GM18526 (cell line): ENCODE measurements around the gene GP2.

Experiments used
- POLR2A ChIP-seq: IDR thresholded peaks from 3 replicates; pipeline ENCODE4 v1.6.1; 2011; ENCODE audit not compliant: insufficient read length; ENCODE audit errors: extremely low read depth

GP2 gene

GRCh38 chr16:20327444-20328041 is at the start of gene GP2:
Gene GP2 (minus strand): TSS chr16:20327513. CDS start chr16:20326431, 1,082 bp downstream.
- no peak for TF ChIP-seq POLR2A

GRCh38 chr16:20372701-20373100 is 45.4 kb upstream of the GP2 start:
- no peak for TF ChIP-seq POLR2A

DNA sequence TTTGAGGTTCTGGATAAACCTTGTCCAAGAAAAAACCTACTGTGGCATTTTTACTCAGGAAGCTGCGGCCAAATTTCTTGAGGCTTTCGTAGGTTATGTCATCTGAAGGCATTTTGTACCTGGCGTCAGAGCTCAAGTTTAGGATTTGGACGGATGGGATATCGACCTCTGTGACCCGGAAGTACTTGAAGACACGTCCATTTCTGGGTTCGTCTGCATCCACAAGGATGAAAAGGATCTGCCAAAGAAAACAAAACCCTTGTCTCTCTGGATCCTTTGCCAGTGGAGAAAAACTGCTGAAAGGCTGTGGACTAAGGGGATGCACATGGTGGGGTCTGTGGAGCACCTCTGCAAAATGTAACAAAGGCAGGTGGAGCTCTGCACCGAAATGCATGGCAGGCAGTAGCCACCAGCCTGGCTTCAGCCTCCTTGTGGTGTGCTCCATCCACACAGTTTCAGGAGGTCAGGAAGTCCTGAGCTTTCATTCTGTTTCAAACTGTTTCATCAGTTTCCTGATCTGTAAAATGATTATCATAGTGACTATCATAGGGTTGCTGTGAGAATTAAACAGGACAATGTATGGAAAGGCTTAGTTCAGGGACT is 42.2 kb upstream of the GP2 start:
- TF ChIP-seq POLR2A: no peak

- no peak for TF ChIP-seq POLR2A
Measured at GRCh38 chr16:20364051-20364450, 36.7 kb upstream of the GP2 start.

DNA sequence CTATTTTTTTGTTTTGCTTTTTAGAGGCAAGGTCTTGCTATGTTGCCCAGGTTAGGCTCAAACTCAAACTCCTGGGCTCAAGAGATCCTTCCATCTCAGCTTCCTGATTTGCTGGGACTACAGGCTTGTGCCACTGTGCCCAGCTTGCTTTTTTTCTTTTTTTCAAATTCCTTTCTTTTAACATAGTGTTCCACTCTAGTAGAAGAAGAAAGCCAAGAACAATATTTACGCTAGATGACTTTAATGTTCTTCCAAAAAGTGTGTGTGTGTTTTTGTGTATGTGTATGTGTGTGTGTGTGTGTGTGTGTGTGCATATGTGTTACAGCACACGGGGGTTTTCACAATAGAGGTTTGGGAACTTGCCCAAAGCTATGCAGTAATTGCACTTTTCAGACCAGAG is 35.9 kb upstream of the GP2 start:
- TF ChIP-seq POLR2A: no peak

- TF ChIP-seq POLR2A: no peak
Measured at GRCh38 chr16:20359997-20360396, 32.7 kb upstream of the GP2 start.

DNA sequence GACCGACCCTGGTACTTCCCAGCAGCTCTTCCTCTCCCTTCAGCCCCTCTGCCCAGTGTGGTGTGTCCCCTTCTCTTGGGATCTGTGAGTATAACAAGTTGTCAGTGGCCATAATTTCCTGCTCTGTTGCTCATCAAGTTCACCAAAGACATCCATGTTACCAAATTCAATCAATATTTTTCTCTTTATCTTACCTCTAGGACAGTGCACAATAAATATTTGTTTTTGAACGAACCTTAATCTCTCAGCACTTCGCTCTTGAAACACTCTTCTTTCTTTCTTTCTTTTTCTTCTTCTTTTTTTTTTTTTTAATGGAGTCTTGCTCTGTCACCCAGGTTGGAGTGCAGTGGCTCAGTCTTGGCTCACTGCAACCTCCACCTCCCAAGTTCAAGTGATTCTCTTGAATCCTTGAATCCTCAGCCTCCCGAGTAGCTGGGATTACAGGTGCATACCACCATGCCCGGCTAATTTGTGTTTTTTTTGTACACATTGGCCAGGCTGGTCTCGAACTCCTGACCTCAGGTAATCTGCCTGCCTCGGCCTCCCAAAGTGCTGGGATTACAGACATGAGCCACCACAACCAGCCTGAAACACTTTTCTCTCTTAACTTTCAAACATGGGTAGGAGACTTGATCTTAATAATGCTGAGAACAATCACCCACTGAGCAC is 27.9 kb upstream of the GP2 start:
- no peak for TF ChIP-seq POLR2A

- no peak for TF ChIP-seq POLR2A
Measured at GRCh38 chr16:20353379-20353778, 26.1 kb upstream of the GP2 start.

DNA sequence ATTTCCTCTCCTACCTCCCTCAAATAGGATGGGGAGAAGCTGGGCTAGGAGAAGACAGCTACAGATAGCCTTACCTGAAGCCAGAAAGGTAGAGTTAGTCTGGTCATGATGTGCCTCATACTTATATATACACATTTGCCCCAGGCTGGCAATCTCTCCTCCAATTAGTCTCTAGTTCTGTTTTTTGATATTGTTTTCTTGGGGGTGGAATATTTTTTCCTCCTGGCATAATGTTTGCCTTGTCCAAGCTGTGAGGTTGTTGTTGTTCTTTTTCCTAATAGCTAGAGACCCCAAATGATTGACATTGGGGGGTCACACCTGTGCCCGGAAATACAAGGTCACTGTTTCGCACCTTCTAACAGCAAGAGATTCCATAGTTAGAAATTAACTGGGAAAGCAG is 25.3 kb upstream of the GP2 start, which contains the start of gene UMOD:
Gene UMOD, minus strand, starts transcription at position 101 of the 400 bp plus-strand sequence. CDS start 1,978 bp downstream, outside the sequence.
- TF ChIP-seq POLR2A: no peak

GRCh38 chr16:20349615-20350014 is 22.3 kb upstream of the GP2 start:
- TF ChIP-seq POLR2A: no peak

- no peak for TF ChIP-seq POLR2A
Measured at GRCh38 chr16:20348365-20349185, 21.3 kb upstream of the GP2 start.

DNA sequence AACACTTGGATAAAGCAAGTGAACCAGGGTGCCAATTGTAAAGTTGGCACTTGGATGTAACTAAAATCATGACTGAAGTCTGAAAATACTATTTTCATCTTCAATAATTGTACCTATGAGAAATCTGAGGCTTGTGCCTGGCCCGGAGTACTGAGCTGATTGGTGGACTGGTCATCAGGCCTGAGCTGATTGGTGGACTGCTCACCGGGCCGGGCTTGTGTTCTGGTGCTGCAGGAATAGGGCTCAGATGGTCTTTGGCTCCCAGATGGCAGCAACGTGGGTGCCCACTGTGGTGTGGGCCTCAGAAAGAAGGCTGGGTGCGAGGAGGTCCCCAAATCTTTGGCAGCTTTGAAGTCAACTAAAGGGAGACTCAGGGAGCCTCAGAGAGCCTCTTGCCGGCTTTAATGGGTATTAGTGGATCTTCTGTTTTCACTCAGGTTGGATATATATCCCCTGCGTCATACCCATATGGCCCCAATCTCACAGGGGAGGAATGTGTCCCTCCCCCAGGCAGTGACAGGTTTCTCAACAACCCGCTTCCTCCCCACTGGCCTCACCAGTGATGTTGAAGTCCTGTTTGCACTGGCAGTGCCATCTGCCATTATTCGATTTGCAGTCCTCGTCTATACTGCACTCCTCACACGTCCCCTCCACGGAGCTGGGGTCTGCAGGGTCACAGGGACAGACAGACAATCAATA is 20.5 kb upstream of the GP2 start:
- TF ChIP-seq POLR2A: no peak

DNA sequence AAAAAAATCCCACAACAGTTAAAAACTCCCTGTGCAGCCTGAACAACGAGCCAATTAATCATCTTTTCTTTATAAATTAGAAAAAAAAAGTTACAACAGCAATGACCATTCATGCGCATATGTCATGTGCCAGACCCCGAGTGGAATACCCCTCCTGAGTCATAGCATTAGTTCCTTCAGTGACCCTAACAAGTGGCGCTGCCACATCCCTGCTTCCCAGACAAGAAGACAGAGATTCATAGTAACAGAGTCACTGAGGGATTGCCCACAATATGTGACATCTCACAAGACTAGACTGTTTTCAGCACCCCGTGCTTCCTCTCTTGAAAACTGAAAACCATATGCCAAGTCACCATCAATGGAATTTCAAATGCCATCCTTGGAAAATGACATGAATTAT is 17.3 kb upstream of the GP2 start:
- no peak for TF ChIP-seq POLR2A

- no peak for TF ChIP-seq POLR2A
Measured at GRCh38 chr16:20339744-20340143, 12.4 kb upstream of the GP2 start.

GRCh38 chr16:20336955-20337354 is 9.6 kb upstream of the GP2 start:
- no peak for TF ChIP-seq POLR2A

DNA sequence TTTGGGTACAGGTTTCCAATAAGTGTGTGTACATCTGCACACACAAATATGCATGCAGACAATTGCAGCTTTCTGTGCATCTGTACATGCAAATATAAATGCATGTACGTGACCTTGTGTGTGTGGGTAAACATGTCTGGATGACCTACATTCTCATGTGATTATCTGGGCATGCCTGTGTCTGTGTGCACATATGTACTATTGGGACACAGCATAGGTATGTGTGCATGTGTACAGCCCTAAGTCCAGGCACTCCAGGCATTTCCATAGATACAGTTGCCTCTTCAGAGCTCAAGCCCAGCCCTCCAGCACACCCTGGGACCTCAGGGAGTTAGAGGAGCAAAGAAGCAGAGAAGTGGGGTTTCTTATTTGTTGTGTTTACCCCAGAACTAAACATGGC is 7.1 kb upstream of the GP2 start:
- TF ChIP-seq POLR2A: no peak

- no peak for TF ChIP-seq POLR2A
Measured at GRCh38 chr16:20333120-20333519, 5.8 kb upstream of the GP2 start.
